NCI-H460 (cell line): ENCODE results near the gene TPH1. TPM values are rescaled to one million over a fixed set of nuclear protein-coding genes. Genes with fewer than 3 reads are reported as not detected.

Experiments
- total RNA-seq: library from RNA; depleted of rRNA; stranded (reverse); fragments of >200 nt; shearing (Covaris generic); gene quantifications from 2 replicates; pipeline ENCODE4 v1.2.3, GENCODE V29; 2014; rRNA removed

TPH1 gene
- total RNA-seq, 1 experiment from 2014 or later: 0.02 TPM

Other genes starting within 250 kb of the TPH1 start
- 10.9 and 18.5 TPM in 2 replicates for gene SERGEF, start 33.2 kb downstream of the TPH1 start, total RNA-seq
- 19.5 and 23.4 TPM in 2 replicates for gene SAAL1, start 59.8 kb upstream of the TPH1 start, total RNA-seq
- gene MRGPRX3, start 86.3 kb upstream of the TPH1 start, total RNA-seq: 0.23 and 0.57 TPM in 2 replicates
- gene MRGPRX4, start 126.6 kb upstream of the TPH1 start, total RNA-seq: not detected in 2 replicates
- gene SAA4, start 190.5 kb upstream of the TPH1 start, total RNA-seq: not detected in 2 replicates
- gene SAA2, start 202.4 kb upstream of the TPH1 start, total RNA-seq: not detected in 2 replicates
- not detected in 2 replicates for gene SAA1, start 220.0 kb upstream of the TPH1 start, total RNA-seq